GM23338 (cell line): ENCODE results near the gene GRM5. TPM values are rescaled to one million over a fixed set of nuclear protein-coding genes. Genes with fewer than 3 reads are reported as not detected.

Experiments used
- ATAC-seq: fragments of 200-7000 bp; cut with Tn5 transposase; 3 replicates; pipeline ENCODE4 v1.9.1; 2020
- DNase-seq: peaks from one replicate; pipeline ENCODE4 v3.0.0-alpha.2; 2015; ENCODE audit warnings: low spot score
- H2AFZ ChIP-seq: fragments of 200-600 bp; sonication (generic); 2 replicates; pipeline ENCODE4 v1.8.0; 2016; ENCODE audit warnings: antibody characterized with exemption, mild to moderate bottlenecking, moderate library complexity
- H3F3A ChIP-seq: fragments of 200-600 bp; sonication (generic); replicated peaks from 2 replicates; pipeline ENCODE4 v1.8.0; 2017; ENCODE audit warnings: antibody characterized with exemption, mixed run types, low read depth
- H3K27ac ChIP-seq: fragments of 200-600 bp; sonication (generic); 2 replicates; pipeline ENCODE4 v1.6.1; 2016; ENCODE audit warnings: low read depth
- H3K27me3 ChIP-seq: fragments of 200-600 bp; sonication (generic); 2 replicates; pipeline ENCODE4 v1.8.0; 2016; ENCODE audit warnings: mild to moderate bottlenecking, mixed run types, moderate library complexity; ENCODE audit not compliant: insufficient read depth
- H3K36me3 ChIP-seq: fragments of 200-600 bp; sonication (generic); 2 replicates; pipeline ENCODE4 v1.8.0; 2016; ENCODE audit warnings: mild to moderate bottlenecking; ENCODE audit not compliant: insufficient read depth
- H3K4me1 ChIP-seq: fragments of 200-600 bp; sonication (generic); 2 replicates; pipeline ENCODE4 v1.8.0; 2016; ENCODE audit warnings: mild to moderate bottlenecking, moderate library complexity; ENCODE audit not compliant: insufficient read depth
- H3K4me2 ChIP-seq: fragments of 200-600 bp; sonication (generic); 2 replicates; pipeline ENCODE4 v1.7.1; 2017; ENCODE audit warnings: mixed run types
- H3K4me3 ChIP-seq: fragments of 200-600 bp; sonication (generic); 2 replicates; pipeline ENCODE4 v1.6.1; 2016; ENCODE audit warnings: mixed run types
- H3K79me2 ChIP-seq: fragments of 200-600 bp; sonication (generic); replicated peaks from 2 replicates; pipeline ENCODE4 v1.8.0; 2017; ENCODE audit warnings: mild to moderate bottlenecking; ENCODE audit not compliant: insufficient read depth
- H3K9me2 ChIP-seq: fragments of 200-600 bp; sonication (generic); 2 replicates; pipeline ENCODE4 v1.8.0; 2017; ENCODE audit not compliant: insufficient read depth
- H4K20me1 ChIP-seq: fragments of 200-600 bp; sonication (generic); replicated peaks from 2 replicates; pipeline ENCODE4 v1.8.0; 2017; ENCODE audit warnings: mild to moderate bottlenecking; ENCODE audit not compliant: insufficient read depth
- H3K27ac Mint-ChIP-seq: 2 replicates; pipeline ENCODE4 v1.8.0; 2020; ENCODE audit warnings: inconsistent platforms, mild to moderate bottlenecking, moderate library complexity, mixed read lengths
- H3K27me3 Mint-ChIP-seq: 3 replicates; pipeline ENCODE4 v1.8.0; 2022; ENCODE audit warnings: low read depth, mild to moderate bottlenecking, moderate library complexity, mixed read lengths, inconsistent platforms; ENCODE audit not compliant: insufficient read depth, poor library complexity
- H3K36me3 Mint-ChIP-seq: 3 replicates; pipeline ENCODE4 v1.8.0; 2021; ENCODE audit warnings: low read depth, mild to moderate bottlenecking, inconsistent platforms, moderate library complexity, mixed read lengths
- H3K4me1 Mint-ChIP-seq: 3 replicates; pipeline ENCODE4 v1.8.0; 2020; ENCODE audit warnings: mild to moderate bottlenecking, inconsistent platforms, mixed read lengths
- H3K4me3 Mint-ChIP-seq: 3 replicates; pipeline ENCODE4 v1.8.0; 2021; ENCODE audit warnings: moderate library complexity, mild to moderate bottlenecking, inconsistent platforms, mixed read lengths
- H3K9me3 Mint-ChIP-seq: 3 replicates; pipeline ENCODE4 v1.8.0; 2020; ENCODE audit warnings: moderate library complexity, mild to moderate bottlenecking, inconsistent platforms, mixed read lengths
- CREB1 ChIP-seq: fragments of 250-450 bp; sonication (Bioruptor Pico); IDR thresholded peaks from 2 replicates; pipeline ENCODE4 v1.5.0; 2020; ENCODE audit warnings: low read depth, mild to moderate bottlenecking, moderate library complexity
- ETS1 ChIP-seq: IDR thresholded peaks from 2 replicates; pipeline ENCODE4 v1.6.1; 2016; ENCODE audit warnings: antibody characterized with exemption
- EZH2phosphoT487 ChIP-seq: fragments of 200-600 bp; sonication (generic); IDR thresholded peaks from one replicate; pipeline ENCODE4 v1.8.1; 2018; ENCODE audit warnings: antibody characterized with exemption; ENCODE audit not compliant: unreplicated experiment
- JUNB ChIP-seq: IDR thresholded peaks from one replicate; pipeline ENCODE4 v1.6.1; 2016; ENCODE audit warnings: antibody characterized with exemption; ENCODE audit not compliant: unreplicated experiment
- ZNF331 ChIP-seq: fragments of 250-450 bp; sonication (Bioruptor Pico); IDR thresholded peaks from 2 replicates; pipeline ENCODE4 v1.5.0; 2020; ENCODE audit warnings: low read depth, mild to moderate bottlenecking, moderate library complexity
- ZNF462 ChIP-seq: fragments of 250-450 bp; sonication (Bioruptor Pico); IDR thresholded peaks from 2 replicates; pipeline ENCODE4 v1.5.0; 2020; ENCODE audit warnings: mild to moderate bottlenecking, moderate library complexity
- polyA plus RNA-seq: library from polyadenylated mRNA; unstranded; fragments of >200 nt; fragmentation: Nextera tagmentation; extraction: Ambion mirVana; gene quantifications from 2 replicates; pipeline ENCODE4 v1.2.1, GENCODE V29; 2016
- total RNA-seq: library from RNA; depleted of rRNA; stranded (reverse); fragments of >200 nt; shearing (Covaris generic); gene quantifications from 2 replicates; pipeline ENCODE4 v1.2.3, GENCODE V29; 2014

Gene GRM5
- total and polyA plus RNA-seq, 2 experiments from 2014 or later: 0.23 to 0.45 TPM

GRCh38 chr11:88620568-88621130 is 445.1 kb downstream of the GRM5 start (continued):
- TF ChIP-seq ZNF462 (CRISPR knock-in tag): no peak
- TF ChIP-seq JUNB: no peak
- no peak for TF ChIP-seq ZNF331 (CRISPR knock-in tag)
- no peak for TF ChIP-seq CREB1 (CRISPR knock-in tag)
- no peak for TF ChIP-seq ETS1

GRCh38 chr11:88619656-88620385 is 446.0 kb downstream of the GRM5 start:
- H3K9me3 Mint-ChIP-seq: no peaks in the 10 kb centered on the region
- no peaks in the 10 kb centered on the region for H3K9me2 ChIP-seq
- H3K27ac Mint-ChIP-seq: no peak overlapping the region; the same call in 1 of the 2 replicates
- H3K36me3 ChIP-seq: no peaks in the 10 kb centered on the region
- no peaks in the 10 kb centered on the region for H4K20me1 ChIP-seq
- H3K4me1 Mint-ChIP-seq: peaks cover 17% of the 10 kb centered on the region
- no peak for DNase-seq
- ATAC-seq: no peak
- H3K27me3 ChIP-seq: no peaks in the 10 kb centered on the region
- no peaks in the 10 kb centered on the region for H3F3A ChIP-seq
- H3K4me3 Mint-ChIP-seq: no peak overlapping the region
- H3K4me2 ChIP-seq: no peak overlapping the region
- no peak overlapping the region for H2AFZ ChIP-seq
- no peaks in the 10 kb centered on the region for H3K36me3 Mint-ChIP-seq
- H3K27me3 Mint-ChIP-seq: no peaks in the 10 kb centered on the region
- peaks cover 11% of the 10 kb centered on the region; the same call in 1 of the 2 replicates for H3K4me1 ChIP-seq
- H3K27ac ChIP-seq: no peak overlapping the region
- no peaks in the 10 kb centered on the region for H3K79me2 ChIP-seq
- H3K4me3 ChIP-seq: no peak overlapping the region
- TF ChIP-seq EZH2phosphoT487: no peak
- no peak for TF ChIP-seq ZNF462 (CRISPR knock-in tag)
